ENCODE data around the gene RIMBP2. TPM values are rescaled to one million over a fixed set of nuclear protein-coding genes. Genes with fewer than 3 reads are reported as not detected.

Gene RIMBP2
- total and polyA plus RNA-seq, 2 experiments from 2014 or later: 0.31 to 0.37 TPM

DNA sequence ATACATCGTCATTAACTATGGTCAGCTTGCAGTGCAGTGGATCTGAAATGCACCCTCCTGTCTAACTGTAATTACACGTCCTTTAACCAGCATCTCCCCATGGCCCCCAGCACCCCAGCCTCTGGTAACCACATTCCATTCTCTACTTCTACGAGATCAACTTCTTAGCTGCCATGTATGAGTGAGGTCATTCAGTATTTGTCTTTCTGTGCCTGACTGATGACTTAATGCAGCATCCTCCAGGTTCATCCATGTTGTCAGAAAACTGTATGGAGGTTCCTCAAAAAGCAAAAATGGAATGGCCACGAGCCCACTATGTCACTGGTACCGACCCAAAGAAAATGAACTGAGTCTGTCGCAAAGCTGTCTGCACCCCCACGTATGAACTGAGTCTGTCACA lies 107.3 kb downstream of the RIMBP2 start:
- DNase-seq (ENCODE audit: low spot score) (no peak), ATAC-seq (no peak)
- Histone ChIP-seq H3K4me3 (no peak overlapping the region), H3F3A (replicated peaks; ENCODE audit: low read depth) (no peaks in the 10 kb centered on the region), H3K27me3 (ENCODE audit: insufficient read depth) (no peaks in the 10 kb centered on the region), H3K79me2 (replicated peaks; ENCODE audit: insufficient read depth) (no peaks in the 10 kb centered on the region), H4K20me1 (replicated peaks; ENCODE audit: insufficient read depth) (no peaks in the 10 kb centered on the region), H3K4me2 (no peak overlapping the region), H2AFZ (no peak overlapping the region), H3K9me2 (ENCODE audit: insufficient read depth) (no peaks in the 10 kb centered on the region), H3K36me3 (ENCODE audit: insufficient read depth) (no peaks in the 10 kb centered on the region), H3K27ac (ENCODE audit: low read depth) (no peak overlapping the region), H3K4me1 (ENCODE audit: insufficient read depth) (no peaks in the 10 kb centered on the region)
- H3K27me3 Mint-ChIP-seq (ENCODE audit: insufficient read depth, low read depth, poor library complexity): peaks cover 3% of the 10 kb centered on the region
- H3K9me3 Mint-ChIP-seq: peaks cover 93% of the 10 kb centered on the region
- TF ChIP-seq, protein P1, sequence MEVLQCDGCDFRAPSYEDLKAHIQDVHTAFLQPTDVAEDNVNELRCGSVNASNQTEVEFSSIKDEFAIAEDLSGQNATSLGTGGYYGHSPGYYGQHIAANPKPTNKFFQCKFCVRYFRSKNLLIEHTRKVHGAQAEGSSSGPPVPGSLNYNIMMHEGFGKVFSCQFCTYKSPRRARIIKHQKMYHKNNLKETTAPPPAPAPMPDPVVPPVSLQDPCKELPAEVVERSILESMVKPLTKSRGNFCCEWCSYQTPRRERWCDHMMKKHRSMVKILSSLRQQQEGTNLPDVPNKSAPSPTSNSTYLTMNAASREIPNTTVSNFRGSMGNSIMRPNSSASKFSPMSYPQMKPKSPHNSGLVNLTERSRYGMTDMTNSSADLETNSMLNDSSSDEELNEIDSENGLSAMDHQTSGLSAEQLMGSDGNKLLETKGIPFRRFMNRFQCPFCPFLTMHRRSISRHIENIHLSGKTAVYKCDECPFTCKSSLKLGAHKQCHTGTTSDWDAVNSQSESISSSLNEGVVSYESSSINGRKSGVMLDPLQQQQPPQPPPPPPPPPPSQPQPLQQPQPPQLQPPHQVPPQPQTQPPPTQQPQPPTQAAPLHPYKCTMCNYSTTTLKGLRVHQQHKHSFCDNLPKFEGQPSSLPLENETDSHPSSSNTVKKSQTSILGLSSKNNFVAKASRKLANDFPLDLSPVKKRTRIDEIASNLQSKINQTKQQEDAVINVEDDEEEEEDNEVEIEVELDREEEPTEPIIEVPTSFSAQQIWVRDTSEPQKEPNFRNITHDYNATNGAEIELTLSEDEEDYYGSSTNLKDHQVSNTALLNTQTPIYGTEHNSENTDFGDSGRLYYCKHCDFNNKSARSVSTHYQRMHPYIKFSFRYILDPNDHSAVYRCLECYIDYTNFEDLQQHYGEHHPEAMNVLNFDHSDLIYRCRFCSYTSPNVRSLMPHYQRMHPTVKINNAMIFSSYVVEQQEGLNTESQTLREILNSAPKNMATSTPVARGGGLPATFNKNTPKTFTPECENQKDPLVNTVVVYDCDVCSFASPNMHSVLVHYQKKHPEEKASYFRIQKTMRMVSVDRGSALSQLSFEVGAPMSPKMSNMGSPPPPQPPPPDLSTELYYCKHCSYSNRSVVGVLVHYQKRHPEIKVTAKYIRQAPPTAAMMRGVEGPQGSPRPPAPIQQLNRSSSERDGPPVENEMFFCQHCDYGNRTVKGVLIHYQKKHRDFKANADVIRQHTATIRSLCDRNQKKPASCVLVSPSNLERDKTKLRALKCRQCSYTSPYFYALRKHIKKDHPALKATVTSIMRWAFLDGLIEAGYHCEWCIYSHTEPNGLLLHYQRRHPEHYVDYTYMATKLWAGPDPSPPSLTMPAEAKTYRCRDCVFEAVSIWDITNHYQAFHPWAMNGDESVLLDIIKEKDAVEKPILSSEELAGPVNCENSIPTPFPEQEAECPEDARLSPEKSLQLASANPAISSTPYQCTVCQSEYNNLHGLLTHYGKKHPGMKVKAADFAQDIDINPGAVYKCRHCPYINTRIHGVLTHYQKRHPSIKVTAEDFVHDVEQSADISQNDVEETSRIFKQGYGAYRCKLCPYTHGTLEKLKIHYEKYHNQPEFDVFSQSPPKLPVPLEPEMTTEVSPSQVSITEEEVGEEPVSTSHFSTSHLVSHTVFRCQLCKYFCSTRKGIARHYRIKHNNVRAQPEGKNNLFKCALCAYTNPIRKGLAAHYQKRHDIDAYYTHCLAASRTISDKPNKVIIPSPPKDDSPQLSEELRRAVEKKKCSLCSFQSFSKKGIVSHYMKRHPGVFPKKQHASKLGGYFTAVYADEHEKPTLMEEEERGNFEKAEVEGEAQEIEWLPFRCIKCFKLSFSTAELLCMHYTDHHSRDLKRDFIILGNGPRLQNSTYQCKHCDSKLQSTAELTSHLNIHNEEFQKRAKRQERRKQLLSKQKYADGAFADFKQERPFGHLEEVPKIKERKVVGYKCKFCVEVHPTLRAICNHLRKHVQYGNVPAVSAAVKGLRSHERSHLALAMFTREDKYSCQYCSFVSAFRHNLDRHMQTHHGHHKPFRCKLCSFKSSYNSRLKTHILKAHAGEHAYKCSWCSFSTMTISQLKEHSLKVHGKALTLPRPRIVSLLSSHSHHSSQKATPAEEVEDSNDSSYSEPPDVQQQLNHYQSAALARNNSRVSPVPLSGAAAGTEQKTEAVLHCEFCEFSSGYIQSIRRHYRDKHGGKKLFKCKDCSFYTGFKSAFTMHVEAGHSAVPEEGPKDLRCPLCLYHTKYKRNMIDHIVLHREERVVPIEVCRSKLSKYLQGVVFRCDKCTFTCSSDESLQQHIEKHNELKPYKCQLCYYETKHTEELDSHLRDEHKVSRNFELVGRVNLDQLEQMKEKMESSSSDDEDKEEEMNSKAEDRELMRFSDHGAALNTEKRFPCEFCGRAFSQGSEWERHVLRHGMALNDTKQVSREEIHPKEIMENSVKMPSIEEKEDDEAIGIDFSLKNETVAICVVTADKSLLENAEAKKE (CRISPR knock-in tag; IDR thresholded peaks at IDR 0.05): no peak
- TF ChIP-seq JUNB (IDR thresholded peaks at IDR 0.05; ENCODE audit: unreplicated experiment) (no peak), ETS1 (IDR thresholded peaks at IDR 0.05) (no peak), CTCF (conservative IDR thresholded peaks at IDR 0.05; ENCODE audit: low read depth in 2 of 2) (no peak), ZNF331 (CRISPR knock-in tag; IDR thresholded peaks at IDR 0.05; ENCODE audit: low read depth) (no peak), STAT1 (IDR thresholded peaks at IDR 0.05; ENCODE audit: unreplicated experiment) (no peak), ZNF114 (CRISPR knock-in tag; IDR thresholded peaks at IDR 0.05) (no peak), EZH2phosphoT487 (IDR thresholded peaks at IDR 0.05; ENCODE audit: unreplicated experiment) (no peak), CREB1 (CRISPR knock-in tag; IDR thresholded peaks at IDR 0.05; ENCODE audit: low read depth) (no peak), POLR2AphosphoS5 (IDR thresholded peaks at IDR 0.05; ENCODE audit: low read depth) (no peak), EZH2 (IDR thresholded peaks at IDR 0.05; ENCODE audit: low read depth, unreplicated experiment) (no peak), NANOG (IDR thresholded peaks at IDR 0.05; ENCODE audit: borderline replicate concordance) (no peak)
- TF ChIP-seq, protein P2, sequence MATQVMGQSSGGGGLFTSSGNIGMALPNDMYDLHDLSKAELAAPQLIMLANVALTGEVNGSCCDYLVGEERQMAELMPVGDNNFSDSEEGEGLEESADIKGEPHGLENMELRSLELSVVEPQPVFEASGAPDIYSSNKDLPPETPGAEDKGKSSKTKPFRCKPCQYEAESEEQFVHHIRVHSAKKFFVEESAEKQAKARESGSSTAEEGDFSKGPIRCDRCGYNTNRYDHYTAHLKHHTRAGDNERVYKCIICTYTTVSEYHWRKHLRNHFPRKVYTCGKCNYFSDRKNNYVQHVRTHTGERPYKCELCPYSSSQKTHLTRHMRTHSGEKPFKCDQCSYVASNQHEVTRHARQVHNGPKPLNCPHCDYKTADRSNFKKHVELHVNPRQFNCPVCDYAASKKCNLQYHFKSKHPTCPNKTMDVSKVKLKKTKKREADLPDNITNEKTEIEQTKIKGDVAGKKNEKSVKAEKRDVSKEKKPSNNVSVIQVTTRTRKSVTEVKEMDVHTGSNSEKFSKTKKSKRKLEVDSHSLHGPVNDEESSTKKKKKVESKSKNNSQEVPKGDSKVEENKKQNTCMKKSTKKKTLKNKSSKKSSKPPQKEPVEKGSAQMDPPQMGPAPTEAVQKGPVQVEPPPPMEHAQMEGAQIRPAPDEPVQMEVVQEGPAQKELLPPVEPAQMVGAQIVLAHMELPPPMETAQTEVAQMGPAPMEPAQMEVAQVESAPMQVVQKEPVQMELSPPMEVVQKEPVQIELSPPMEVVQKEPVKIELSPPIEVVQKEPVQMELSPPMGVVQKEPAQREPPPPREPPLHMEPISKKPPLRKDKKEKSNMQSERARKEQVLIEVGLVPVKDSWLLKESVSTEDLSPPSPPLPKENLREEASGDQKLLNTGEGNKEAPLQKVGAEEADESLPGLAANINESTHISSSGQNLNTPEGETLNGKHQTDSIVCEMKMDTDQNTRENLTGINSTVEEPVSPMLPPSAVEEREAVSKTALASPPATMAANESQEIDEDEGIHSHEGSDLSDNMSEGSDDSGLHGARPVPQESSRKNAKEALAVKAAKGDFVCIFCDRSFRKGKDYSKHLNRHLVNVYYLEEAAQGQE (IDR thresholded peaks at IDR 0.05; ENCODE audit: unreplicated experiment): no peak
- peaks cover 18% of the 10 kb centered on the region for H3K36me3 Mint-ChIP-seq (ENCODE audit: low read depth)
- no peak overlapping the region for H3K27ac Mint-ChIP-seq
- H3K4me1 Mint-ChIP-seq: no peaks in the 10 kb centered on the region
- H3K4me3 Mint-ChIP-seq: no peak overlapping the region
